Measurements from ENCODE around the gene INKA2.

The INKA2 gene

GRCh38 chr1:111730706-111731105 is 8.5 kb downstream of the INKA2 start:
- DNase-seq, result no peak

GRCh38 chr1:111729946-111730681 is 9.1 kb downstream of the INKA2 start:
- no peak for DNase-seq

- no peak for DNase-seq
These were observed 9.8 kb downstream of the INKA2 start for GRCh38 chr1:111729271-111729921.

- no peak for DNase-seq
These were observed 12.1 kb downstream of the INKA2 start for GRCh38 chr1:111727056-111727455.

- no peak for DNase-seq
These were observed 14.0 kb downstream of the INKA2 start for GRCh38 chr1:111725192-111725591.

GRCh38 chr1:111723871-111724270 is 15.3 kb downstream of the INKA2 start:
- DNase-seq, result no peak

- DNase-seq, result no peak
These were observed 15.9 kb downstream of the INKA2 start for GRCh38 chr1:111723091-111723806.

- DNase-seq, result no peak
These were observed 18.0 kb downstream of the INKA2 start for GRCh38 chr1:111720977-111721786.

- no peak for DNase-seq
These were observed 18.8 kb downstream of the INKA2 start for GRCh38 chr1:111720274-111720976.

- no peak for DNase-seq
These were observed 19.5 kb downstream of the INKA2 start for GRCh38 chr1:111719674-111720132.

GRCh38 chr1:111719135-111719534 is 20.1 kb downstream of the INKA2 start:
- DNase-seq, result no peak

- DNase-seq, result no peak
These were observed 21.7 kb downstream of the INKA2 start for GRCh38 chr1:111717450-111717849.

GRCh38 chr1:111716333-111716732 is 22.9 kb downstream of the INKA2 start:
- no peak for DNase-seq

GRCh38 chr1:111709986-111710385 is 29.2 kb downstream of the INKA2 start:
- no peak for DNase-seq

- DNase-seq, result no peak
These were observed 31.3 kb downstream of the INKA2 start for GRCh38 chr1:111707906-111708305.

GRCh38 chr1:111706921-111707320 is 32.3 kb downstream of the INKA2 start:
- no peak for DNase-seq

GRCh38 chr1:111705841-111706240 is 33.4 kb downstream of the INKA2 start:
- DNase-seq, result no peak

- no peak for DNase-seq
These were observed 34.4 kb downstream of the INKA2 start for GRCh38 chr1:111704776-111705175.

GRCh38 chr1:111704240-111704639 is 35.0 kb downstream of the INKA2 start:
- DNase-seq, result no peak

- DNase-seq, result no peak
These were observed 36.6 kb downstream of the INKA2 start for GRCh38 chr1:111702504-111703050.

GRCh38 chr1:111699268-111699667 is 39.9 kb downstream of the INKA2 start:
- no peak for DNase-seq

- no peak for DNase-seq
These were observed 42.9 kb downstream of the INKA2 start for GRCh38 chr1:111696330-111696729.

Data from activated CD4-positive, alpha-beta T cell treated with anti-CD3 and anti-CD28 coated beads for 48 hours (primary cell).